GM10266 (cell line): Measurements from ENCODE around the gene CHST3.

Experiments used
- DNase-seq: peaks from one replicate; pipeline ENCODE4 v3.0.0; 2012; ENCODE audit errors: extremely low spot score
- CTCF ChIP-seq: IDR thresholded peaks from 2 replicates; pipeline ENCODE4 v1.5.1; 2012; ENCODE audit warnings: mild to moderate bottlenecking, low read depth; ENCODE audit not compliant: control insufficient read depth, insufficient read depth; ENCODE audit errors: missing control alignments

Gene CHST3

GRCh38 chr10:71924771-71925170 lies 39.4 kb upstream of the CHST3 start:
- no peak for DNase-seq
- TF ChIP-seq CTCF: no peak

GRCh38 chr10:71927159-71927558 lies 37.0 kb upstream of the CHST3 start:
- no peak for DNase-seq
- no peak for TF ChIP-seq CTCF

- DNase-seq: no peak
- no peak for TF ChIP-seq CTCF
Measured at GRCh38 chr10:71927776-71928592, 36.2 kb upstream of the CHST3 start.

GRCh38 chr10:71931295-71931694 lies 32.9 kb upstream of the CHST3 start:
- no peak for TF ChIP-seq CTCF
- DNase-seq: no peak

GRCh38 chr10:71933651-71934050 lies 30.5 kb upstream of the CHST3 start:
- no peak for TF ChIP-seq CTCF
- DNase-seq: peak; percentile 45

GRCh38 chr10:71938211-71938610 lies 26.0 kb upstream of the CHST3 start:
- DNase-seq: no peak
- TF ChIP-seq CTCF: no peak

- DNase-seq: no peak
- no peak for TF ChIP-seq CTCF
Measured at GRCh38 chr10:71939304-71939703, 24.9 kb upstream of the CHST3 start.
